Measurements from ENCODE around the gene SPG11.
"Not testable (repeated sequence)": the region's sequence is repeated elsewhere in the genome, so short reads cannot be mapped to it uniquely, and the experiment has no call there.

Gene SPG11, protein sequence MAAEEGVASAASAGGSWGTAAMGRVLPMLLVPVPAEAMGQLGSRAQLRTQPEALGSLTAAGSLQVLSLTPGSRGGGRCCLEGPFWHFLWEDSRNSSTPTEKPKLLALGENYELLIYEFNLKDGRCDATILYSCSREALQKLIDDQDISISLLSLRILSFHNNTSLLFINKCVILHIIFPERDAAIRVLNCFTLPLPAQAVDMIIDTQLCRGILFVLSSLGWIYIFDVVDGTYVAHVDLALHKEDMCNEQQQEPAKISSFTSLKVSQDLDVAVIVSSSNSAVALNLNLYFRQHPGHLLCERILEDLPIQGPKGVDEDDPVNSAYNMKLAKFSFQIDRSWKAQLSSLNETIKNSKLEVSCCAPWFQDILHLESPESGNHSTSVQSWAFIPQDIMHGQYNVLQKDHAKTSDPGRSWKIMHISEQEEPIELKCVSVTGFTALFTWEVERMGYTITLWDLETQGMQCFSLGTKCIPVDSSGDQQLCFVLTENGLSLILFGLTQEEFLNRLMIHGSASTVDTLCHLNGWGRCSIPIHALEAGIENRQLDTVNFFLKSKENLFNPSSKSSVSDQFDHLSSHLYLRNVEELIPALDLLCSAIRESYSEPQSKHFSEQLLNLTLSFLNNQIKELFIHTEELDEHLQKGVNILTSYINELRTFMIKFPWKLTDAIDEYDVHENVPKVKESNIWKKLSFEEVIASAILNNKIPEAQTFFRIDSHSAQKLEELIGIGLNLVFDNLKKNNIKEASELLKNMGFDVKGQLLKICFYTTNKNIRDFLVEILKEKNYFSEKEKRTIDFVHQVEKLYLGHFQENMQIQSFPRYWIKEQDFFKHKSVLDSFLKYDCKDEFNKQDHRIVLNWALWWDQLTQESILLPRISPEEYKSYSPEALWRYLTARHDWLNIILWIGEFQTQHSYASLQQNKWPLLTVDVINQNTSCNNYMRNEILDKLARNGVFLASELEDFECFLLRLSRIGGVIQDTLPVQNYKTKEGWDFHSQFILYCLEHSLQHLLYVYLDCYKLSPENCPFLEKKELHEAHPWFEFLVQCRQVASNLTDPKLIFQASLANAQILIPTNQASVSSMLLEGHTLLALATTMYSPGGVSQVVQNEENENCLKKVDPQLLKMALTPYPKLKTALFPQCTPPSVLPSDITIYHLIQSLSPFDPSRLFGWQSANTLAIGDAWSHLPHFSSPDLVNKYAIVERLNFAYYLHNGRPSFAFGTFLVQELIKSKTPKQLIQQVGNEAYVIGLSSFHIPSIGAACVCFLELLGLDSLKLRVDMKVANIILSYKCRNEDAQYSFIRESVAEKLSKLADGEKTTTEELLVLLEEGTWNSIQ (N-terminal part only)

DNA sequence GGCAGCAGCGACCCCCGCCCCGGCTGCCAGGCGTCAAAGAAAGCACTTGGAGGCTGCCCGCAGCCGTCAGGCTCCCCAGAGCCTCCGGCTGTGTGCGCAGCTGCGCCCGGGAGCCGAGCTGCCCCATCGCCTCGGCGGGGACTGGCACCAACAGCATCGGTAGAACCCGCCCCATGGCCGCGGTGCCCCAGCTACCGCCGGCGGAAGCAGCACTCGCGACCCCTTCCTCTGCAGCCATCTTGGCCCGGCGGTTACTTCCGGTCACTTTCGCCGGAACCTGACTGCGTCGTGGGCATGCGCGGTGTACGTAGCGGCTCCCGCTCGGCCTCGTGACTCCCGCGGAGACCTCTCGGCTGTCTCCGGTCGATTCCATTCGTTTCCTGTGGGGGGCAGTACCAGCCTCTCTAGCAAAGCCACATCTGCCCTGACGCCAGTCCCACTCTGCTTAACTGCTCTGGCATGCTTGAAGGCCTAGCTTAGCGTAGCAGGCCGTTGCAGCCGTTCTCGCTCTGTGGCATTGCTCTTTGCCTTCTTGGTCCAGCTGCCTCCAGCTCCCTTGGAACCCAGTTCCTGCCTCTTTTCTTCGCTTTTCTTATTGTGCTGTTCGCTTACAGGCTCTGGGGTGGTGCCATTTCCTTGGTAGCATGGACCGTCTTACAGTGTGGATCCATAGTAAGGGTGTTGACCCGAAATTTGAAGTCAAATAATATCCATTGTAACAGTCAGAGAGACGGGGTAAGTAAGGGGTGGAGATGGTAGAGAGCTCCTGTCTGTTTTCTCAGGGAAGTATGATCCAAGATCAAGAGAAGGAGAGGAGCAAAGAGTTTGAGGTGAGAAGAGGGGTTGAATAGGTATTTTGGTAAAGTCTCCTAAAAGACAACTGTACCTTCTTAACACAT, at the start of gene SPG11:
TSS of gene SPG11 (minus strand) at position 253 of the 899 bp plus-strand sequence. CDS start at position 238, 15 bp downstream.
- DNase-seq (ENCODE audit: extremely low read depth in 1 of 2, low read depth in 1 of 2), result peak; percentile 92 to 97

DNA sequence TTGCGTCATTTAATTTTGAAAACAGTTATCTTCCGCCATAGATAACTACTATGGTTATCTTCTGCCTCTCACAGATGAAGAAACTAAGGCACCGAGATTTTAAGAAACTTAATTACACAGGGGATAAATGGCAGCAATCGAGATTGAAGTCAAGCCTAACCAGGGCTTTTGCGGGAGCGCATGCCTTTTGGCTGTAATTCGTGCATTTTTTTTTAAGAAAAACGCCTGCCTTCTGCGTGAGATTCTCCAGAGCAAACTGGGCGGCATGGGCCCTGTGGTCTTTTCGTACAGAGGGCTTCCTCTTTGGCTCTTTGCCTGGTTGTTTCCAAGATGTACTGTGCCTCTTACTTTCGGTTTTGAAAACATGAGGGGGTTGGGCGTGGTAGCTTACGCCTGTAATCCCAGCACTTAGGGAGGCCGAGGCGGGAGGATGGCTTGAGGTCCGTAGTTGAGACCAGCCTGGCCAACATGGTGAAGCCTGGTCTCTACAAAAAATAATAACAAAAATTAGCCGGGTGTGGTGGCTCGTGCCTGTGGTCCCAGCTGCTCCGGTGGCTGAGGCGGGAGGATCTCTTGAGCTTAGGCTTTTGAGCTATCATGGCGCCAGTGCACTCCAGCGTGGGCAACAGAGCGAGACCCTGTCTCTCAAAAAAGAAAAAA, 49.0 kb upstream of the SPG11 start:
- peak in 1 of 2 donors; percentile 39 for DNase-seq (ENCODE audit: extremely low read depth in 1 of 2, low read depth in 1 of 2)

DNA sequence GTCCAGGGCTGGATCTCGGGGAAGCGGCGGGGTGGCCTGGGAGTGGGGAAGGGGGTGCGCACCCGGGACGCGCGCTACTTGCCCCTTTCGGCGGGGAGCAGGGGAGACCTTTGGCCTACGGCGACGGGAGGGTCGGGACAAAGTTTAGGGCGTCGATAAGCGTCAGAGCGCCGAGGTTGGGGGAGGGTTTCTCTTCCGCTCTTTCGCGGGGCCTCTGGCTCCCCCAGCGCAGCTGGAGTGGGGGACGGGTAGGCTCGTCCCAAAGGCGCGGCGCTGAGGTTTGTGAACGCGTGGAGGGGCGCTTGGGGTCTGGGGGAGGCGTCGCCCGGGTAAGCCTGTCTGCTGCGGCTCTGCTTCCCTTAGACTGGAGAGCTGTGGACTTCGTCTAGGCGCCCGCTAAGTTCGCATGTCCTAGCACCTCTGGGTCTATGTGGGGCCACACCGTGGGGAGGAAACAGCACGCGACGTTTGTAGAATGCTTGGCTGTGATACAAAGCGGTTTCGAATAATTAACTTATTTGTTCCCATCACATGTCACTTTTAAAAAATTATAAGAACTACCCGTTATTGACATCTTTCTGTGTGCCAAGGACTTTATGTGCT, 48.4 kb upstream of the SPG11 start:
- peak in 1 of 2 donors; percentile 24 for DNase-seq (ENCODE audit: extremely low read depth in 1 of 2, low read depth in 1 of 2)

DNA sequence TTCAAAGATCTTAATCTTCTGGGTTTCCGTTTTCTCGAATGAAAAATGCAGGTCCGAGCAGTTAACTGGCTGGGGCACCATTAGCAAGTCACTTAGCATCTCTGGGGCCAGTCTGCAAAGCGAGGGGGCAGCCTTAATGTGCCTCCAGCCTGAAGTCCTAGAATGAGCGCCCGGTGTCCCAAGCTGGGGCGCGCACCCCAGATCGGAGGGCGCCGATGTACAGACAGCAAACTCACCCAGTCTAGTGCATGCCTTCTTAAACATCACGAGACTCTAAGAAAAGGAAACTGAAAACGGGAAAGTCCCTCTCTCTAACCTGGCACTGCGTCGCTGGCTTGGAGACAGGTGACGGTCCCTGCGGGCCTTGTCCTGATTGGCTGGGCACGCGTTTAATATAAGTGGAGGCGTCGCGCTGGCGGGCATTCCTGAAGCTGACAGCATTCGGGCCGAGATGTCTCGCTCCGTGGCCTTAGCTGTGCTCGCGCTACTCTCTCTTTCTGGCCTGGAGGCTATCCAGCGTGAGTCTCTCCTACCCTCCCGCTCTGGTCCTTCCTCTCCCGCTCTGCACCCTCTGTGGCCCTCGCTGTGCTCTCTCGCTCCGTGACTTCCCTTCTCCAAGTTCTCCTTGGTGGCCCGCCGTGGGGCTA, 47.8 kb upstream of the SPG11 start, which contains the start of the genes B2M and PATL2:
TSS of gene B2M (plus strand) at position 422 of the 647 bp plus-strand sequence. CDS start at position 452, 30 bp downstream.
TSS of gene PATL2 (minus strand) at position 228 of the 647 bp plus-strand sequence. CDS start 34,833 bp downstream, outside the sequence.
- peak; percentile 86 for DNase-seq (ENCODE audit: extremely low read depth in 1 of 2, low read depth in 1 of 2)

DNA sequence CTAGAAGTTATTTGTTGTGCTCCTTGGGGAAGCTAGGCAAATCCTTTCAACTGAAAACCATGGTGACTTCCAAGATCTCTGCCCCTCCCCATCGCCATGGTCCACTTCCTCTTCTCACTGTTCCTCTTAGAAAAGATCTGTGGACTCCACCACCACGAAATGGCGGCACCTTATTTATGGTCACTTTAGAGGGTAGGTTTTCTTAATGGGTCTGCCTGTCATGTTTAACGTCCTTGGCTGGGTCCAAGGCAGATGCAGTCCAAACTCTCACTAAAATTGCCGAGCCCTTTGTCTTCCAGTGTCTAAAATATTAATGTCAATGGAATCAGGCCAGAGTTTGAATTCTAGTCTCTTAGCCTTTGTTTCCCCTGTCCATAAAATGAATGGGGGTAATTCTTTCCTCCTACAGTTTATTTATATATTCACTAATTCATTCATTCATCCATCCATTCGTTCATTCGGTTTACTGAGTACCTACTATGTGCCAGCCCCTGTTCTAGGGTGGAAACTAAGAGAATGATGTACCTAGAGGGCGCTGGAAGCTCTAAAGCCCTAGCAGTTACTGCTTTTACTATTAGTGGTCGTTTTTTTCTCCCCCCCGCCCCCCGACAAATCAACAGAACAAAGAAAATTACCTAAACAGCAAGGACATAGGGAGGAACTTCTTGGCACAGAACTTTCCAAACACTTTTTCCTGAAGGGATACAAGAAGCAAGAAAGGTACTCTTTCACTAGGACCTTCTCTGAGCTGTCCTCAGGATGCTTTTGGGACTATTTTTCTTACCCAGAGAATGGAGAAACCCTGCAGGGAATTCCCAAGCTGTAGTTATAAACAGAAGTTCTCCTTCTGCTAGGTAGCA, 47.0 kb upstream of the SPG11 start:
- no peak for DNase-seq (ENCODE audit: extremely low read depth in 1 of 2, low read depth in 1 of 2)

DNA sequence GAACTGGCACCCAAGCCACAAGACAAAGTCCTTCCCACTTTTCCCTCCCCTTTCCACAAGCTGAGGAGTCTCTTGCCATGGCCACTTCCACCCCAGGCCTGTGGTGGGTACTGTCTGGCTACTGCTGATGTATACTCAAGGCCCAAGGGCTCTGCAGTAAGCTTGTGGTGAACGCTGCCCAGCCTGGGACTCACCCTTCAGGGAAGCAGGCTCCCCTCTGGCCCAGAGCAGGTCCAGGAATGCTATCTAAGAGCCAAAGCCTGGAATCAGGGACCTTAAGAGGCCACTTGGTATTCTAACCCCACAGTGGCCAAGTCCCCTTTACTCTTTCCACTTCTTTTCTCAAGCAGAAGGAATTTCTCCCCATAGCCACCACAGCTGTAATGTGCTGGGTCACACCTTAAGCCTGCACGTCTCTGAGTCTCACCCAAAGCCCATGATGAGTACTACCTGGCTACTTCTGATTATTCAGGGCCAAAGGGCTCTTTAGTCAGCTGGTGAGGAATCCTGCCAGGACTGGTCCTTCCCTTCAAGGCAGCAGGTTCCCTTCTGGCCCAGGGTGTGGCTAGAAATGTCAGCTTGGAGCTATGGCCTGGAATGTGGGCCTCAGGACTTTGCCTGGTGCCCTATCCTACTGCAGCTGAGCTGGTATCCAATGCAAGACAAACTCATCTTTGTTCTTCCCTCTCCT, 43.6 kb upstream of the SPG11 start:
- no peak for DNase-seq (ENCODE audit: extremely low read depth in 1 of 2, low read depth in 1 of 2)

DNA sequence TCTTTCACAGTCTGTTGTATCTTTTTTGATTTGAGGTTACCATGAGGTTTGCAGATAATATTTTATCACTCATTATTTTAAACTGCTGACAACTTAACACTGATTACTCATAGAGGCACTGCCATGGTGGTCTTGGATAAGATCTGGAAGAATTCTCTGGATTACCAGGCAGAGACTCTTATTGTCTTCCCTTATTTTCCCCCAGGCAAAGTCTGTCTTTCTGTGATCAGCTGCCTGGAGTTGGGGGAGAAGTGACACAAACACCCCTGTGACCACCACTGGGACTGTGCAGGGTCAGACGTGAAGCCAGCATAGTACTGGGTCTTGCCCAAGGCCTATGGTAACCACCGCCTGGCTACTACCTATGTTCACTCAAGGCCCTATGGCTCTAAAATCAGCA, 42.9 kb upstream of the SPG11 start:
- DNase-seq (ENCODE audit: extremely low read depth in 1 of 2, low read depth in 1 of 2), result no peak

DNA sequence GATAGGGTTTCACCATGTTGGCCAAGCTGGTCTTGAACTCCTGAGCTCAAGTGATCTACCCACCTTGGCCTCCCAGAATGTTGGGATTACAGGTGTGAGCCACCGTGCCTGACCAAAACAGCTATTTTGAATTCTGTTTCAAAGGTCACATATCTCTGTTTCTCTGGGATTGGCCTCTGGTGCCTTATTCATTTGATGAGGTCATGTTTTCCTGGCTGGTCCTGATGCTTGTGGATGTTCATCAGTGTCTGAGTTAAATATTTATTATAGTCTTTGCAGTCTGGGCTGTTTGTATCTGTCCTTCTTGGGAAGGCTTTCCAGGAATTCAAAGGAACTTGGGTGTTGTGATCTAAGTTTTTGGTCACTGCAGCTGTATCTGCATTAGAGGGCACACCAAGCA, 42.5 kb upstream of the SPG11 start:
- no peak for DNase-seq (ENCODE audit: extremely low read depth in 1 of 2, low read depth in 1 of 2)

DNA sequence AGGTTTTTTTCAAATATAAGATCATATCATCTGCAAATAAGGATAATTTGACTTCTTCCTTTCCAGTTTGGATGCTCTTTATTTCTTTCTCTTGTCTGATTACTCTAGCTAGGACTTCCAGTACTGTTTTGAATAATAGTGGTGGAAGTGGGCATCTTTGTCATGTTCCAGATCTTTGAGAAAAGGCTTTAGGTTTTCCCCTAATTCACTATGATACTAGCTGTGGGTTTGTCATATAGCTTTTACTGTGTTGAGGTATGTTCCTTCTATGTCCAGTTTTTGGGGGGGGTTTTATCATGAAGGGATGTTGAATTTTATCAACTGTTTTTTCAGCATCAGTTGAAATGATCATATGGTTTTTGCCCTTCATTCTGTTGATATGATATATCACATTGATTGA, 37.2 kb upstream of the SPG11 start:
- DNase-seq (ENCODE audit: extremely low read depth in 1 of 2, low read depth in 1 of 2), result not testable (repeated sequence)

DNA sequence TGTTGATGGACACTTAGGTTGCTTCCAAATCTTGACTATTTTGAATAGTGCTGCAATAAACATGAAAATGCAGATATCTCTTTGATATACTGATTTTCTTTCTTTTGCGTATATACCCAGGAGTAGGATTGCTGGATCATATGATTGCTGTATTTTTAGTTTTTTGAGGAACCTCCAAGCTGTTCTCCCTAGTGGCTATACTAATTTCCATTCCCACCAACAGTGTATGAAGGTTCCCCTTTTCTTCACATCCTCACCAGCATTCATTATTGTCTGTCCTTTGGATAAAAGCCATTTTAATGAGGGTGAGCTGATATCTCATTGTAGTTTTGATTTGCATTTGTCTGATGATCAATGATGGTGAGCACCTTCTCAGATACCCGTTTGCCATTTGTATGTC, 35.2 kb upstream of the SPG11 start:
- no peak for DNase-seq (ENCODE audit: extremely low read depth in 1 of 2, low read depth in 1 of 2)

DNA sequence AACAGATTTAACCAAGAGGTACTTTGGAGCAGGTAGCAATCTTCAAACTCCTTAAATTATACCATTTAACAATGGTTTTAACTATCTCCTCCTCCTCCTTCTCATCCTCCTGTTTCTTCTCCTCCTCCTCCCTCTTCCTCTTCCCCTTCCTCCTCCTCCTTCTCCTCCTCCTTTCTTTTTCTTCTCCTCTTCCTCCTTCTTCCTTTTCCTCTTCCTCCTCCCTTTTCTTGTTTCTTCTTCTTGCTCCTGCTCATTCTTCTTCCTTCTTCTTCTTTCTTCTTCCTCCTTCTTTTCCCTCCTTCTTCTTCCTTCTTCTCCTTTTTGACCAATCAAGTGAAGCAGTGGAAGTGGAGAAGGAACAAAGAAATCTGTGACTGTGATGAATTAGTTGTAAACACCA, 33.6 kb upstream of the SPG11 start:
- DNase-seq (ENCODE audit: extremely low read depth in 1 of 2, low read depth in 1 of 2), result no peak

DNA sequence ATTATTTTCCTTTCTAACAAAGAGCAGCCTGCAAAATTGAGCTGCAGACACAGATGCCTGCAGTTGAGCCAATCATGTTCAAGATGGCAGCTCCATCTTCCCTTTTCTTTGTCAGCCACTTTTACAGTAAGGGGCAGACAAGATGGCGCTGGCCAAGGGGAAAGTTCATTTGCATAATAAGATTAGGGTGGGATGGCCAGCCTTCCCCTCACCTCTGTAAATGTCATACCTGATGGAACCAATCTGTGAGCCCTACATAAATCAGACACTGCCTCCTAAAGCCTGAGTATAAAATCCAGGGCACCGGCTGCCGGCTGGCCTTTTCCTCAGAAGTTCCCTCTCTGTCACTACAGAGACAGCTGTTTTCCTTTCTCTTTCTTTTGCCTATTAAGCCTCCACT, 31.8 kb upstream of the SPG11 start:
- DNase-seq (ENCODE audit: extremely low read depth in 1 of 2, low read depth in 1 of 2), result no peak

DNA sequence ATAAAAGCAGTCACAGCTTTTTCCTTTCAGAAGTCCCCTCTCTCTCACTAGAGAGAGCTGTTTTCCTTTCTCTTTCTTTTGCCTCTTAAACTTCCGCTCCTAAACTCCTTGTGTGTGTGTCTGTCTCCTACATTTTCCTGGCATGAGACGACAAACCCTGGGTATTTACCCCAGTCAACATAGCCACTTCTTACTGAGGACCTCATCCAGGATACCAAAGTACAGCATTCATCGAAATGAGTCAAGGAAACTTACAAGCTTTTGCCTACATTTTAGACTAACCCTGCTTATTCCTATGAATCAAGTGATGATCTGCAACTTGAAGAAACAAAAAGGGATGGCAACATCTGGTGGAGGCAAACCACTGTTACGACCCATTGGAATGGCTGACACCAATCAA, 31.0 kb upstream of the SPG11 start:
- no peak for DNase-seq (ENCODE audit: extremely low read depth in 1 of 2, low read depth in 1 of 2)

DNA sequence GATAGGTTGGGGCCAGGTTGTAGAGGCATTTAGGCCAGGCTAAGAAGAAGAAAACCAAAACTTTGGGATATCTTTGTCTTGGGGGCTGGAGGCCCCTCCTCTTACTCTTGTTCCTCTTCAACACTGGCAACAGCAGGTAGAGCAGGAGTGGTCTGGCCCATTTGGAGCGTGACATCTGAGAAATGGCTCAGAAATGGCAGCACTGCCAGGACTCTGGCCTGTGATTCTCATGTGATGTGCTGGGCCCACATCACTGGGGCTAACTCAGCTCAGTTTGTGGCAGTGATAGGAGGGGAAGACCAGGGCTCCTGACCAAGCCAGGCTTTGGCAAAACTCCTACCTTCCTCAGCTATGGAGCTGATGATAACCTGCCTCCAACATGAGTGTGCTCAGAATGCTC, 29.2 kb upstream of the SPG11 start:
- no peak for DNase-seq (ENCODE audit: extremely low read depth in 1 of 2, low read depth in 1 of 2)

DNA sequence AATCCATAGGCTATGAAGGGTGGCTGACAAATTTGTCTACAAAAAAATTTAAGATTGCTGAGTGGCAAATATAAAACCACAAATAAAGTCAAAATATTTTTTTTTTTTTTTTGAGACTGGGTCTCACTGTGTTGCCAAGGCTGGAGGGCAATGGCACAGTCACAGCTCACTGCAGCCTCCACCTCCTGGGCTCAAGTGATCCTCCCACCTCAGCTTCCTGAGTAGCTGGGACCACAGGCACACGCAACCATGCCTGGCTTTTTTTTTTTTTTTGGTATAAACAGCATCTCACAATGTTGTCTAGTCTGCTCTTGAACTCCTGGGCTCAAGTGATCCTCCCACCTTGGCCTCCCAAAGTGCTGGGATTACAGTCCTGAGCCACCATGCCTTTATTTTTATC, 26.8 kb upstream of the SPG11 start:
- DNase-seq (ENCODE audit: extremely low read depth in 1 of 2, low read depth in 1 of 2), result not testable (repeated sequence)

DNA sequence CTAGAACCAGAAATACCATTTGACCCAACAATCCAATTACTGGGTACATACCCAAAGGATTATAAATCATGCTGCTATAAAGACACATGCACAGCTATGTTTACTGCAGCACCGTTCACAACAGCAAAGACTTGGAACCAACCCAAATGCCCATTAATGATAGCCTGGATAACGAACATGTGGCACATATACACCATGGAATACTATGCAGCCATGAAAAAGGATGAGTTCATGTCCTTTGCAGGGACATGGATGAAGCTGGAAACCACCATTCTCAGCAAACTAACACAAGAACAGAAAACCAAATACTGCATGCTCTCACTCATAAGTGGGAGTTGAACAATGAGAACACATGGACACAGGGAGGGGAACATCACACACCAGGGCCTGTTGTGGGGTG, 25.9 kb upstream of the SPG11 start:
- not testable (repeated sequence) for DNase-seq (ENCODE audit: extremely low read depth in 1 of 2, low read depth in 1 of 2)

Measured in stimulated activated CD8-positive, alpha-beta memory T cell treated with anti-CD3 and anti-CD28 coated beads, Interleukin-7, amount 100 ng/mL, for 48 hours (primary cell).